HG02884 (cell line): ENCODE results near the gene SEC23B.

ENCODE experiments used
- ATAC-seq: cut with Tn5 transposase; IDR thresholded peaks from one replicate; pipeline ENCODE4 v1.9.1; 2021; ENCODE audit warnings: mild to moderate bottlenecking, moderate library complexity; ENCODE audit not compliant: unreplicated experiment

The SEC23B gene

GRCh38 chr20:18587665-18588573, 80.2 kb downstream of the SEC23B start, which contains the start of gene DTD1:
DTD1 (plus strand) TSS chr20:18588054; CDS start chr20:18588073, 19 bp downstream.
- peak; percentile 81 for ATAC-seq

- ATAC-seq = peak; percentile 12
Measured at GRCh38 chr20:18588574-18588933, 80.8 kb downstream of the SEC23B start.

- no peak for ATAC-seq
Measured at GRCh38 chr20:18589941-18590674, 82.4 kb downstream of the SEC23B start.

GRCh38 chr20:18596270-18596669, 88.5 kb downstream of the SEC23B start:
- ATAC-seq = no peak

GRCh38 chr20:18609741-18610140, 102.0 kb downstream of the SEC23B start:
- ATAC-seq = no peak
